HepG2 (cell line): Measurements from ENCODE around the gene DGKG. TPM values are rescaled to one million over a fixed set of nuclear protein-coding genes. Genes with fewer than 3 reads are reported as not detected.

Experiments used
- FOSL1 ChIP-seq: sonication (generic); formaldehyde crosslinking; IDR thresholded peaks from 2 replicates; pipeline ENCODE4 v1.9.0; 2021; ENCODE audit warnings: missing genetic modification reagents, borderline replicate concordance
- GATA4 ChIP-seq: sonication (generic); IDR thresholded peaks from 2 replicates; pipeline ENCODE4 v1.6.1; 2016; ENCODE audit warnings: antibody characterized with exemption, low read depth, borderline replicate concordance
- HDAC1 ChIP-seq: sonication (generic); formaldehyde crosslinking; IDR thresholded peaks from 2 replicates; pipeline ENCODE4 v1.5.1; 2020; ENCODE audit warnings: mild to moderate bottlenecking, missing genetic modification reagents
- HOXD1 ChIP-seq: sonication (generic); formaldehyde crosslinking; IDR thresholded peaks from 2 replicates; pipeline ENCODE4 v1.5.0; 2020; ENCODE audit warnings: missing genetic modification reagents
- ISL2 ChIP-seq: sonication (generic); formaldehyde crosslinking; IDR thresholded peaks from 2 replicates; pipeline ENCODE4 v1.5.0; 2020; ENCODE audit warnings: missing genetic modification reagents
- MYC ChIP-seq: sonication (generic); formaldehyde crosslinking; IDR thresholded peaks from 2 replicates; pipeline ENCODE4 v1.9.0; 2021; ENCODE audit warnings: missing genetic modification reagents, borderline replicate concordance
- POLR2A ChIP-seq, 2 experiments: IDR thresholded peaks; 2 replicates each; pipeline ENCODE4 v1.6.1; 2011; ENCODE audit warnings: low read depth in 2 of 2, low read length in 2 of 2, mild to moderate bottlenecking in 1 of 2, moderate library complexity in 1 of 2; ENCODE audit not compliant: insufficient read depth in 1 of 2
- SMAD9 ChIP-seq: sonication (generic); formaldehyde crosslinking; IDR thresholded peaks from 2 replicates; pipeline ENCODE4 v1.5.1; 2020; ENCODE audit warnings: mild to moderate bottlenecking, missing genetic modification reagents
- SRY ChIP-seq: sonication (generic); formaldehyde crosslinking; IDR thresholded peaks from 2 replicates; pipeline ENCODE4 v1.8.0; 2022; ENCODE audit warnings: mild to moderate bottlenecking, missing genetic modification reagents
- TEAD3 ChIP-seq: optimal IDR thresholded peaks from 2 replicates; pipeline ENCODE3; 2016; ENCODE audit warnings: borderline replicate concordance
- ZBTB42 ChIP-seq: sonication (generic); formaldehyde crosslinking; IDR thresholded peaks from 2 replicates; pipeline ENCODE4 v1.5.0; 2020; ENCODE audit warnings: mild to moderate bottlenecking, missing genetic modification reagents
- ZNF138 ChIP-seq: sonication (generic); formaldehyde crosslinking; IDR thresholded peaks from 2 replicates; pipeline ENCODE4 v1.5.0; 2020; ENCODE audit warnings: mild to moderate bottlenecking, low read depth, missing genetic modification reagents
- ZNF234 ChIP-seq: sonication (generic); formaldehyde crosslinking; conservative IDR thresholded peaks from 2 replicates; pipeline ENCODE4 v1.5.1; 2020; ENCODE audit warnings: mild to moderate bottlenecking, missing genetic modification reagents
- ZNF331 ChIP-seq: sonication (generic); formaldehyde crosslinking; IDR thresholded peaks from 2 replicates; pipeline ENCODE4 v1.4.0; 2020; ENCODE audit warnings: missing genetic modification reagents
- ZNF333 ChIP-seq: sonication (generic); formaldehyde crosslinking; IDR thresholded peaks from 2 replicates; pipeline ENCODE4 v1.4.0; 2020; ENCODE audit warnings: mild to moderate bottlenecking, missing genetic modification reagents, borderline replicate concordance
- ZNF501 ChIP-seq: sonication (generic); formaldehyde crosslinking; IDR thresholded peaks from 2 replicates; pipeline ENCODE4 v1.5.1; 2020; ENCODE audit warnings: mild to moderate bottlenecking, moderate library complexity, missing genetic modification reagents
- ZNF569 ChIP-seq: sonication (generic); formaldehyde crosslinking; IDR thresholded peaks from 2 replicates; pipeline ENCODE4 v1.5.0; 2020; ENCODE audit warnings: mild to moderate bottlenecking, missing genetic modification reagents, moderate library complexity, borderline replicate concordance
- ZNF678 ChIP-seq: sonication (generic); formaldehyde crosslinking; IDR thresholded peaks from 2 replicates; pipeline ENCODE4 v1.4.0; 2020; ENCODE audit warnings: mild to moderate bottlenecking, missing genetic modification reagents
- polyA plus RNA-seq, 8 experiments: library from polyadenylated mRNA; depleted of rRNA in 3 of 8; stranded (reverse) in 7 of 8; unstranded in 1 of 8; fragments of >200 nt; fragmentation: Illumina TruSeq in 4 of 8; extraction: Trizol in 4 of 8; gene quantifications; 2 replicates each; pipeline versions ENCODE4 v1.2.1 to v1.2.3, GENCODE V29; 2011 to 2016; ENCODE audit warnings: low read depth in 4 of 8, missing spikeins in 1 of 8, mixed read lengths in 1 of 8; ENCODE audit not compliant: insufficient read depth in 1 of 8
- total RNA-seq, 5 experiments: library from RNA; depleted of rRNA; stranded (reverse); fragments of >200 nt; fragmentation: Illumina TruSeq; extraction: Trizol; gene quantifications; 2 replicates each; pipeline ENCODE4 v1.2.3, GENCODE V29; 2016; ENCODE audit warnings: low read depth in 1 of 5
- TF ChIP-seq, protein P1 (sequence below): sonication (generic); formaldehyde crosslinking; IDR thresholded peaks from 2 replicates; pipeline ENCODE4 v1.8.1; 2023; ENCODE audit warnings: mild to moderate bottlenecking, moderate library complexity, missing genetic modification reagents
- TF ChIP-seq, protein P2 (sequence below): sonication (generic); formaldehyde crosslinking; conservative IDR thresholded peaks from 2 replicates; pipeline ENCODE4 v1.4.0; 2020; ENCODE audit warnings: mild to moderate bottlenecking, missing genetic modification reagents, moderate library complexity
- TF ChIP-seq, protein P3 (sequence below): sonication (generic); formaldehyde crosslinking; IDR thresholded peaks from 2 replicates; pipeline ENCODE4 v1.9.0; 2021; ENCODE audit warnings: missing genetic modification reagents, borderline replicate concordance

Gene DGKG
- total and polyA plus RNA-seq, 2 of the 13 experiments (the other 11 are each of a cell fraction or from before 2014, with no cell fraction given) = 3.8 to 6.2 TPM

DNA sequence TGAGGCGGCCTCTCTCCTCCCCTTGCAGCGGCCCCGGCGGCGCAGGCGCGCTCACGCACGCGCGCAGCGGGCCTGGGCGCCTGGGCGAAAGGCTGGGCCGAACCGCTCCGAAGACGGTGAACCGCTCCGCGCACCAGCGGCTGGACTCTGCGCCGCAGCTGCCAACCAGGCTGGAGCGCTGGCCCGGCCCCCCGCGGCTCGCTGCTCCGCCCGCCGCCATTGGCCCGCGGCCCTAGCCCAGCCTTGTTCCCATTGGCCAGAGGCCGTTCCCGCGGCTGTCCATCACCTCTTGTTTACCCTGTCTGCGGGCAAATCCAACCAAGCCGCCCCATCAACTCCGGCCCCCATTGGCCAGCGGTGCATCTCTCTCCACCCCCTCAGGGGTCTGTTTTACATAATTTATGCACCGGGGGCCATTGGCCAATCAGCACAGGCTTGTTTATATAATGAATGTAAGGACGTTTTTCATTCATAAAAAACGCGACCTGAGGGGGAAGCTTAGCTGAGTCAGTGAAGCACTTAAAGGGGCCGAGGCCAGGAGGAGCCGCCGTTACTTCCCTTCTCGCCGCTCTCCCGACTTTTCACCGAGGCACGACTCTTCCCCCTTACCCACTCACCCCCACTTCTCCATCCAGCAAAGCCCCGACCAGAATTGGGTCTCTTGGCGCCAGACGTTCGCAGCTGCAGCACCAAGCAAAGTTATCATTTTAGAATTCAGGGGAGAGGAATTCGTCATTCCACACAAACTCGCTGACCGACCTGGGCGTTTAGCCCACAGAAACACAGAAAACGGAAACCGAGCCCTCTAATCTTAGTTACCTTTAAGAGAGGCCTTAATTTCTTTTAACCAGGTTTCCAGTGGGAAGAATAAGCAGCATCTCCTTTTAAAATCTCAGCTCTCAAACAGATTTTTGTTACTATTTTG lies 252.8 kb downstream of the DGKG start, which contains the start of gene ETV5 (continued):
- TF ChIP-seq MYC = peak; percentile 69; the same call in 1 of the 2 replicates
- TF ChIP-seq, protein P1, sequence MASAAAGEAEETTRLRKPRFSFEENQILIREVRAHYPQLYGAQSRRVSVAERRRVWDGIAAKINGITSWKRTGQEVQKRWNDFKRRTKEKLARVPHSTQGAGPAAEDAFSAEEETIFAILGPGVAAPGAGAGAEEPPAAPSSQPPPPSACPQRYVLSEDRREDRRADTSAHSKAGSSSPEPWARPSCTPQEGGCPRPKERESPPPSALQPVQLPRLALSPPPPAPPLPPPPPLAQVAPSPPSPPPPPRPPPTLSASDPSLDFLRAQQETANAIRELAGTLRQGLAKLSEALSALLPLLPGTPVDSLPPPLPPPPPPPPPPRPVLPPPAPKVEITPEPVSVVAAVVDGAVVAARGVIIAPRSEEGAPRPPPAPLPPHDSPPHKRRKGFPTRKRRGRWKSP = peak; percentile 73
- TF ChIP-seq ZNF138 (CRISPR knock-in tag) = 0 out of 2 replicates have a peak, but pooled peaks have one; percentile 22
- 0 out of 2 replicates have a peak, but pooled peaks have one; percentile 48 for TF ChIP-seq ZNF501 (CRISPR knock-in tag)
- TF ChIP-seq, protein P2, sequence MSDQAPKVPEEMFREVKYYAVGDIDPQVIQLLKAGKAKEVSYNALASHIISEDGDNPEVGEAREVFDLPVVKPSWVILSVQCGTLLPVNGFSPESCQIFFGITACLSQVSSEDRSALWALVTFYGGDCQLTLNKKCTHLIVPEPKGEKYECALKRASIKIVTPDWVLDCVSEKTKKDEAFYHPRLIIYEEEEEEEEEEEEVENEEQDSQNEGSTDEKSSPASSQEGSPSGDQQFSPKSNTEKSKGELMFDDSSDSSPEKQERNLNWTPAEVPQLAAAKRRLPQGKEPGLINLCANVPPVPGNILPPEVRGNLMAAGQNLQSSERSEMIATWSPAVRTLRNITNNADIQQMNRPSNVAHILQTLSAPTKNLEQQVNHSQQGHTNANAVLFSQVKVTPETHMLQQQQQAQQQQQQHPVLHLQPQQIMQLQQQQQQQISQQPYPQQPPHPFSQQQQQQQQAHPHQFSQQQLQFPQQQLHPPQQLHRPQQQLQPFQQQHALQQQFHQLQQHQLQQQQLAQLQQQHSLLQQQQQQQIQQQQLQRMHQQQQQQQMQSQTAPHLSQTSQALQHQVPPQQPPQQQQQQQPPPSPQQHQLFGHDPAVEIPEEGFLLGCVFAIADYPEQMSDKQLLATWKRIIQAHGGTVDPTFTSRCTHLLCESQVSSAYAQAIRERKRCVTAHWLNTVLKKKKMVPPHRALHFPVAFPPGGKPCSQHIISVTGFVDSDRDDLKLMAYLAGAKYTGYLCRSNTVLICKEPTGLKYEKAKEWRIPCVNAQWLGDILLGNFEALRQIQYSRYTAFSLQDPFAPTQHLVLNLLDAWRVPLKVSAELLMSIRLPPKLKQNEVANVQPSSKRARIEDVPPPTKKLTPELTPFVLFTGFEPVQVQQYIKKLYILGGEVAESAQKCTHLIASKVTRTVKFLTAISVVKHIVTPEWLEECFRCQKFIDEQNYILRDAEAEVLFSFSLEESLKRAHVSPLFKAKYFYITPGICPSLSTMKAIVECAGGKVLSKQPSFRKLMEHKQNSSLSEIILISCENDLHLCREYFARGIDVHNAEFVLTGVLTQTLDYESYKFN (CRISPR knock-in tag) = peak; percentile 50
- 0 out of 2 replicates have a peak, but pooled peaks have one; percentile 35 for TF ChIP-seq SMAD9 (CRISPR knock-in tag)
- TF ChIP-seq HOXD1 (CRISPR knock-in tag) = peak; percentile 36; the same call in 1 of the 2 replicates
- TF ChIP-seq ZNF678 = 0 out of 2 replicates have a peak, but pooled peaks have one; percentile 59
- no peak for TF ChIP-seq ZNF234 (CRISPR knock-in tag)
- TF ChIP-seq ZNF333 (CRISPR knock-in tag) = no peak
- TF ChIP-seq SRY (CRISPR knock-in tag) = peak; percentile 55; the same call in 1 of the 2 replicates
- peak; percentile 89 to 94 for TF ChIP-seq POLR2A (IDR thresholded peaks at IDR 0.05; ENCODE audit: insufficient read depth in 1 of 2, low read depth in 2 of 2, low read length in 2 of 2)
- TF ChIP-seq ZNF331 (CRISPR knock-in tag) = peak; percentile 15; the same call in 1 of the 2 replicates
- 0 out of 2 replicates have a peak, but pooled peaks have one; percentile 24 for TF ChIP-seq ISL2
- TF ChIP-seq, protein P3, sequence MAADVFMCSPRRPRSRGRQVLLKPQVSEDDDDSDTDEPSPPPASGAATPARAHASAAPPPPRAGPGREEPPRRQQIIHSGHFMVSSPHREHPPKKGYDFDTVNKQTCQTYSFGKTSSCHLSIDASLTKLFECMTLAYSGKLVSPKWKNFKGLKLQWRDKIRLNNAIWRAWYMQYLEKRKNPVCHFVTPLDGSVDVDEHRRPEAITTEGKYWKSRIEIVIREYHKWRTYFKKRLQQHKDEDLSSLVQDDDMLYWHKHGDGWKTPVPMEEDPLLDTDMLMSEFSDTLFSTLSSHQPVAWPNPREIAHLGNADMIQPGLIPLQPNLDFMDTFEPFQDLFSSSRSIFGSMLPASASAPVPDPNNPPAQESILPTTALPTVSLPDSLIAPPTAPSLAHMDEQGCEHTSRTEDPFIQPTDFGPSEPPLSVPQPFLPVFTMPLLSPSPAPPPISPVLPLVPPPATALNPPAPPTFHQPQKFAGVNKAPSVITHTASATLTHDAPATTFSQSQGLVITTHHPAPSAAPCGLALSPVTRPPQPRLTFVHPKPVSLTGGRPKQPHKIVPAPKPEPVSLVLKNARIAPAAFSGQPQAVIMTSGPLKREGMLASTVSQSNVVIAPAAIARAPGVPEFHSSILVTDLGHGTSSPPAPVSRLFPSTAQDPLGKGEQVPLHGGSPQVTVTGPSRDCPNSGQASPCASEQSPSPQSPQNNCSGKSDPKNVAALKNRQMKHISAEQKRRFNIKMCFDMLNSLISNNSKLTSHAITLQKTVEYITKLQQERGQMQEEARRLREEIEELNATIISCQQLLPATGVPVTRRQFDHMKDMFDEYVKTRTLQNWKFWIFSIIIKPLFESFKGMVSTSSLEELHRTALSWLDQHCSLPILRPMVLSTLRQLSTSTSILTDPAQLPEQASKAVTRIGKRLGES (CRISPR knock-in tag) = no peak
- TF ChIP-seq ZBTB42 (CRISPR knock-in tag) = 0 out of 2 replicates have a peak, but pooled peaks have one; percentile 9
- TF ChIP-seq FOSL1 (CRISPR knock-in tag) = no peak
- peak; percentile 21; the same call in 1 of the 2 replicates for TF ChIP-seq GATA4
- TF ChIP-seq TEAD3 (CRISPR knock-in tag) = peak; percentile 44
- 0 out of 2 replicates have a peak, but pooled peaks have one; percentile 54 for TF ChIP-seq ZNF569 (CRISPR knock-in tag)
- TF ChIP-seq HDAC1 = peak; percentile 15
